ENCODE measurements around the gene BARX2. TPM values are rescaled to one million over a fixed set of nuclear protein-coding genes. Genes with fewer than 3 reads are reported as not detected.

The BARX2 gene
- total RNA-seq, 4 donors from 2014 or later: not detected

DNA sequence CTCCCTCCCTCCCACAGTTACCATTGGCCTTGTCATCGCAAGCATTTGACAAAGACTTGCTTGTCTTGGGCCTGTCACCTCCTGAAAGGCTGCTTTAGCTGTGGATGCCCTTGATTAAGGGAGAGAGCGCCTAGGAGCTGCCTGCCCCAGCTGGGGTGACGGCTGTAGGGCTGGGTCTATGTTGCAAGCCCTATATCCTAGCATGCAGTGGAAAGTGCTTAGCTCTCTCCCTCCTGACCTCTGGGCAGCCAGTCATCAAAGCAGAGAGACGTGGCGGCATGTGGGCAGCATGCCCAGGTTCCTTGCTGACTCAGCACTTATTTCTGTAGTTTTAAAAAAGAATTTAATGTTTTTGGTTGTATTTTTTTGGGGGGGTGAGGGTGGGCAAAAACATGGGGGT is 75.9 kb downstream of the BARX2 start:
- peaks cover 0 to 6% (median 0%) of the 10 kb centered on the region in 4 donors for H3K27me3 ChIP-seq
- H3K9me3 ChIP-seq: peaks cover 0 to 11% (median 1%) of the 10 kb centered on the region in 4 donors
- no peak overlapping the region for H3K4me3 ChIP-seq
- no peaks in the 10 kb centered on the region for H3K4me1 ChIP-seq
- TF ChIP-seq POLR2A (IDR thresholded peaks at IDR 0.05; ENCODE audit: low read depth) (no peak), EP300 (IDR thresholded peaks at IDR 0.05) (no peak), POLR2AphosphoS5 (IDR thresholded peaks at IDR 0.05) (no peak)
- TF ChIP-seq, protein P1, sequence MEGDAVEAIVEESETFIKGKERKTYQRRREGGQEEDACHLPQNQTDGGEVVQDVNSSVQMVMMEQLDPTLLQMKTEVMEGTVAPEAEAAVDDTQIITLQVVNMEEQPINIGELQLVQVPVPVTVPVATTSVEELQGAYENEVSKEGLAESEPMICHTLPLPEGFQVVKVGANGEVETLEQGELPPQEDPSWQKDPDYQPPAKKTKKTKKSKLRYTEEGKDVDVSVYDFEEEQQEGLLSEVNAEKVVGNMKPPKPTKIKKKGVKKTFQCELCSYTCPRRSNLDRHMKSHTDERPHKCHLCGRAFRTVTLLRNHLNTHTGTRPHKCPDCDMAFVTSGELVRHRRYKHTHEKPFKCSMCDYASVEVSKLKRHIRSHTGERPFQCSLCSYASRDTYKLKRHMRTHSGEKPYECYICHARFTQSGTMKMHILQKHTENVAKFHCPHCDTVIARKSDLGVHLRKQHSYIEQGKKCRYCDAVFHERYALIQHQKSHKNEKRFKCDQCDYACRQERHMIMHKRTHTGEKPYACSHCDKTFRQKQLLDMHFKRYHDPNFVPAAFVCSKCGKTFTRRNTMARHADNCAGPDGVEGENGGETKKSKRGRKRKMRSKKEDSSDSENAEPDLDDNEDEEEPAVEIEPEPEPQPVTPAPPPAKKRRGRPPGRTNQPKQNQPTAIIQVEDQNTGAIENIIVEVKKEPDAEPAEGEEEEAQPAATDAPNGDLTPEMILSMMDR (IDR thresholded peaks at IDR 0.05): no peak
- 69% methylated on average over 5 of the region's 5 CpGs for WGBS
- H3K36me3 ChIP-seq: no peaks in the 10 kb centered on the region
- DNase-seq (ENCODE audit: extremely low spot score): peak; percentile 90
- H3K27ac ChIP-seq (replicated peaks in 1 of 4): no peak overlapping the region
- intact Hi-C loops (cut with DNase I): no loop called here

DNA sequence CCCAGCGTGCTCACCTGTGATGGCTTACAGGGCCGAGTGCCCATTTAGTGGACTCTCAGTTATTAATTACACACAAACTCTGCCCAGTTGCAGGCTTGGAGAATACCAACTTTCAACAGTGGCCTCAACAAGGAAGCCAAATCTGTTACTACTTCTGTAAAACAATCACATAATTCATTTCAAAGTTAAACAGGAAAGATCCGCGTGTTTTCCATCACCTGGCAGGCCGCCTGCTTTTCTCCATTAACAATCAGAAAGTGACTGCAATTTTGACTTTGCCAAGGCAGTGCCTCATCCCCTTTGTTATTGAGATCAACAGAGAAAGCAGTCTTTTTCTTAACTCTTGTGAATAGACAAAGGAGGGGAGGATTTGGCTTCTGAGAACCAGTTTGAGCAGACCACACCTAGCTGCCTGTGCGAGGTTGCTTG is 77.7 kb downstream of the BARX2 start:
- H3K9me3 ChIP-seq: peaks cover 0 to 11% (median 1%) of the 10 kb centered on the region in 4 donors
- H3K4me1 ChIP-seq: no peaks in the 10 kb centered on the region
- no peak overlapping the region for H3K4me3 ChIP-seq
- WGBS: 30% methylated on average over 6 of the region's 6 CpGs
- intact Hi-C loops (cut with DNase I): no loop called here
- TF ChIP-seq, protein P1 (IDR thresholded peaks at IDR 0.05): no peak
- TF ChIP-seq POLR2A (IDR thresholded peaks at IDR 0.05; ENCODE audit: low read depth) (no peak), POLR2AphosphoS5 (IDR thresholded peaks at IDR 0.05) (no peak), EP300 (IDR thresholded peaks at IDR 0.05) (no peak)
- peaks cover 0 to 13% (median 0%) of the 10 kb centered on the region in 4 donors for H3K27me3 ChIP-seq
- no peak overlapping the region for H3K27ac ChIP-seq (replicated peaks in 1 of 4)
- no peak for DNase-seq (ENCODE audit: extremely low spot score)
- no peaks in the 10 kb centered on the region for H3K36me3 ChIP-seq

DNA sequence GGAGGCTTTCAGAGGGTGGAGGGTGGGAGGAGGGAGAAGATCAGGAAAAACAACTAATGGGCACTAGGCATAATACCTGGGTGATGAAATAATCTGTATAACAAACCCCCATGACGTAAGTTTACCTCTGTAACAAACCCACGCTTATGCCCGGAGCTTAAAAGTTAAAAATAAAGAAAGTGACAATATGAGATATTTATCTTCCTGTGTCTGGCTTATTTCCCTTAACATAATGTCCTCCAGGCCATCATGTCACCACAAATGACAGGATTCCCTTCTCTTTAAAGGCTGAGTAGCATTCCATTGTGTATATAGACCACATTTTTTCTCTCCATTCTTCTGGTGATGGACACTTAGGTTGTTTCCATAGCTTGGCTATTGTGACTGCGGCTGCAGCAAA is 79.5 kb downstream of the BARX2 start:
- DNase-seq (ENCODE audit: extremely low spot score): no peak
- no peaks in the 10 kb centered on the region for H3K4me1 ChIP-seq
- H3K36me3 ChIP-seq: no peaks in the 10 kb centered on the region
- no peak overlapping the region for H3K27ac ChIP-seq (replicated peaks in 1 of 4)
- no peaks in the 10 kb centered on the region for H3K9me3 ChIP-seq
- WGBS: 85% methylated on average over 4 of the region's 4 CpGs
- TF ChIP-seq, protein P1 (IDR thresholded peaks at IDR 0.05): no peak
- no peak for TF ChIP-seq POLR2AphosphoS5 (IDR thresholded peaks at IDR 0.05)
- no peak for TF ChIP-seq POLR2A (IDR thresholded peaks at IDR 0.05; ENCODE audit: low read depth)
- no peak for TF ChIP-seq EP300 (IDR thresholded peaks at IDR 0.05)
- peaks cover 0 to 21% (median 0%) of the 10 kb centered on the region in 4 donors for H3K27me3 ChIP-seq
- H3K4me3 ChIP-seq: no peak overlapping the region
- intact Hi-C loops (cut with DNase I): no loop called here

DNA sequence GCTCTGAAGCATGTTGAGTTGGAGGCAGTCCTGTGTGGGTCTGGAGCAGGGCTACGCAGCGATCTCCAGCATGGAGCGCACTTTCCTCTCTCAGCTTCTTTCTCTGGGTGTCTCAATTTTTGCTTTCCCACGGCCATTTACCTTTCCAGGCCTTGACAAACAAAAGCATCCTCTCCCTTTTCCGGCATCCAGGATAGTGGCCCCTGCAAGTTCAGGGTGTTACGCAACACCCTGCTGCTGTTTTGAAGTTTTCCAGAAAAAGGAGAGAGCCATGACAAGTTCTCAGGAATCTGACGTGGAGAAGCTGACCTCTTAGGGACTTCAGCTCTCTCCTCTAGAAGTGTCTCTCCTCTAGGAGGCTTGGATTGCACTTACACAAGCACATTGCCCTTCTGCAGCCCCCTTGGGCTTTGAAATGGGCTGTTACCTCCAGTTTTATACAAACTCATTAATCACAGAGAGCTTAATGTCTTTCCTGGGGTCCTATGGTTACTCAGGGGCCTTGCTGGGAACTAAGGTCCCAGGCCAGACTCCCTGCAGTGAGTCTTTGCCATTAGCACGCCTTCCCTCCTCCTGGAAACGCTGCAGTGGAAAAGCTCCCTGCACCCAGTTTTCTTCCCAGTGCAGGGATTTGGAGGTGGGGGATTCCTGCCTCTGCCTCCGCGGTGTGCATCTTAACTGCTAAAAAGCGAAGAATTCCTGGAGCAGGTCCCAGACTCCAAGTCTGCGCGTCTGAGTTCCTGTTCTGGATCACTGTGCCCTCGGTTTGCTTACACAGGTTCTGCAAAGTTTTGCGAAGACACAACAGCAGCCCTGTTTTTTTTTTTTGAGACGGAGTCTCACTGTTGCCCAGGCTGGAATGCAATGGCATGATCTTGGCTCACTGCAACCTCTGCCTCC is 80.4 kb downstream of the BARX2 start:
- Histone ChIP-seq H3K27me3 (peaks cover 0 to 21% (median 0%) of the 10 kb centered on the region in 4 donors), H3K9me3 (no peaks in the 10 kb centered on the region), H3K4me3 (no peak overlapping the region), H3K27ac (replicated peaks in 1 of 4) (no peak overlapping the region), H3K4me1 (no peaks in the 10 kb centered on the region), H3K36me3 (no peaks in the 10 kb centered on the region)
- WGBS: 69% methylated on average over 17 of the region's 17 CpGs
- no peak for DNase-seq (ENCODE audit: extremely low spot score)
- TF ChIP-seq POLR2A (IDR thresholded peaks at IDR 0.05; ENCODE audit: low read depth): no peak
- TF ChIP-seq EP300 (IDR thresholded peaks at IDR 0.05): no peak
- TF ChIP-seq POLR2AphosphoS5 (IDR thresholded peaks at IDR 0.05): no peak
- TF ChIP-seq, protein P1 (IDR thresholded peaks at IDR 0.05): no peak
- intact Hi-C loops (cut with DNase I): no loop called here

Measured in esophagus muscularis mucosa (tissue), 4 donors.